NCI-H1105 (cell line): ENCODE data around the gene DGKI.
"Not testable (repeated sequence)": the region's sequence is repeated elsewhere in the genome, so short reads cannot be mapped to it uniquely, and the experiment has no call there.

ENCODE experiments used
- DNase-seq: peaks from one replicate; lab custom pipeline; 2025; lab: John Stamatoyannopoulos, UW

The DGKI gene

GRCh38 chr7:137742051-137742450, 104.7 kb downstream of the DGKI start:
- no peak for DNase-seq

GRCh38 chr7:137741443-137741842, 105.3 kb downstream of the DGKI start:
- DNase-seq: no peak

GRCh38 chr7:137734221-137734620, 112.6 kb downstream of the DGKI start:
- no peak for DNase-seq

GRCh38 chr7:137732168-137732567, 114.6 kb downstream of the DGKI start:
- no peak for DNase-seq

- DNase-seq: no peak
Observed at GRCh38 chr7:137731436-137731835, 115.3 kb downstream of the DGKI start.

- DNase-seq: no peak
Observed at GRCh38 chr7:137728426-137728825, 118.3 kb downstream of the DGKI start.

- DNase-seq: no peak
Observed at GRCh38 chr7:137727413-137727812, 119.4 kb downstream of the DGKI start.

GRCh38 chr7:137718355-137718754, 128.4 kb downstream of the DGKI start:
- no peak for DNase-seq

GRCh38 chr7:137717811-137718271, 128.9 kb downstream of the DGKI start:
- DNase-seq: no peak

- DNase-seq: no peak
Observed at GRCh38 chr7:137717045-137717444, 129.7 kb downstream of the DGKI start.

GRCh38 chr7:137716061-137716460, 130.7 kb downstream of the DGKI start:
- no peak for DNase-seq

GRCh38 chr7:137715533-137715932, 131.2 kb downstream of the DGKI start:
- no peak for DNase-seq

- DNase-seq: no peak
Observed at GRCh38 chr7:137715121-137715520, 131.7 kb downstream of the DGKI start.

GRCh38 chr7:137706330-137706729, 140.4 kb downstream of the DGKI start:
- not testable (repeated sequence) for DNase-seq

GRCh38 chr7:137704723-137705122, 142.1 kb downstream of the DGKI start:
- DNase-seq: no peak

- no peak for DNase-seq
Observed at GRCh38 chr7:137703291-137704010, 143.3 kb downstream of the DGKI start.

GRCh38 chr7:137696988-137697387, 149.8 kb downstream of the DGKI start:
- DNase-seq: no peak

- no peak for DNase-seq
Observed at GRCh38 chr7:137696376-137696775, 150.4 kb downstream of the DGKI start.

- DNase-seq: no peak
Observed at GRCh38 chr7:137695942-137696341, 150.8 kb downstream of the DGKI start.

GRCh38 chr7:137695494-137695893, 151.3 kb downstream of the DGKI start:
- DNase-seq: no peak

- DNase-seq: no peak
Observed at GRCh38 chr7:137694405-137694804, 152.4 kb downstream of the DGKI start.

- no peak for DNase-seq
Observed at GRCh38 chr7:137692399-137692798, 154.4 kb downstream of the DGKI start.

GRCh38 chr7:137691566-137691965, 155.2 kb downstream of the DGKI start:
- no peak for DNase-seq

GRCh38 chr7:137690635-137691034, 156.1 kb downstream of the DGKI start:
- DNase-seq: no peak
